Activated CD8-positive, alpha-beta T cell treated with anti-CD3 and anti-CD28 coated beads for 36 hours (primary cell): ENCODE data around the gene DDT. TPM values are rescaled to one million over a fixed set of nuclear protein-coding genes. Genes with fewer than 3 reads are reported as not detected.
"Not testable (repeated sequence)": the region's sequence is repeated elsewhere in the genome, so short reads cannot be mapped to it uniquely, and the experiment has no call there.

Experiments
- ATAC-seq: fragments of 200-7000 bp; cut with Tn5 transposase; one replicate; pipeline ENCODE4 v1.10.0; 2021; ENCODE audit warnings: mild to moderate bottlenecking, moderate library complexity
- CTCF ChIA-PET: fragments of 350-600 bp; sonication (Branson Sonifier 250); formaldehyde crosslinking; loops from one replicate; lab custom pipeline; 2021; ENCODE audit warnings: antibody characterized with exemption; lab: Charles Lee
- POLR2A ChIA-PET: fragments of 350-600 bp; sonication (Branson Sonifier 250); formaldehyde crosslinking; loops from one replicate; lab custom pipeline; 2021; ENCODE audit warnings: antibody characterized with exemption; lab: Charles Lee
- DNase-seq: peaks from one replicate; pipeline ENCODE4 v3.0.0-alpha.2; 2020
- H3K27ac Mint-ChIP-seq: one replicate; pipeline ENCODE4 v1.8.0; 2021; ENCODE audit warnings: mild to moderate bottlenecking, mixed read lengths
- H3K27me3 Mint-ChIP-seq: one replicate; pipeline ENCODE4 v1.8.0; 2021; ENCODE audit warnings: mixed read lengths
- H3K36me3 Mint-ChIP-seq: one replicate; pipeline ENCODE4 v1.8.0; 2021; ENCODE audit warnings: low read depth, mixed read lengths
- H3K4me1 Mint-ChIP-seq: one replicate; pipeline ENCODE4 v1.8.0; 2021; ENCODE audit warnings: low read depth, mixed read lengths
- H3K4me3 Mint-ChIP-seq: one replicate; pipeline ENCODE4 v1.8.0; 2021; ENCODE audit warnings: mild to moderate bottlenecking, moderate library complexity, mixed read lengths
- H3K9me3 Mint-ChIP-seq: one replicate; pipeline ENCODE4 v1.8.0; 2021; ENCODE audit warnings: mixed read lengths
- intact Hi-C: fragments of 100-400 bp; cut with micrococcal nuclease; formaldehyde crosslinking; loops from one replicate; pipeline ENCODE4 v1.10.0; 2022
- total RNA-seq, 2 experiments: library from RNA; stranded (reverse); gene quantifications; one replicate each; pipeline ENCODE4 v1.2.3, GENCODE V29; 2021
- TF ChIP-seq, protein P1 (sequence below): fragments of 200-600 bp; IDR thresholded peaks from one replicate; pipeline ENCODE4 v1.8.0; 2022; ENCODE audit warnings: antibody characterized with exemption, mild to moderate bottlenecking

DDT gene
- total RNA-seq, 2 experiments from 2014 or later, result 116 to 119 TPM

DNA sequence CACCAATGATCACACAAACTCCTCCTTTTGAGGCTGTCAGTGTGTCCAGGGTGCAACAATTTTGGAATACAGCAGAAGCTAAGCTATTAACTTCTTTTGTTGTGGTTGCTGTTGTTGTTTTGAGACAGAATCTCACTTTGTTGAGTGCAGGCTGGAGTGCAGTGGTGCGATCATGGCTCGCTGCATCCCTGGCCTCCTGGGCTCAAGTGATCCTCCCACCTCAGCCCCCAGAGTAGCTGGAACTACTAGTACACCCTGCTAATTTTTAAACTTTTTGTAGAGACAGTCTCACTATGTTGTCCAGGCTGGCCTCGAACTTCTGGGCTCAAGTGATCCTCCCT lies 35.3 kb downstream of the DDT start:
- no peaks in the 10 kb centered on the region for H3K27me3 Mint-ChIP-seq
- CTCF ChIA-PET, result no interaction called here
- no peaks in the 10 kb centered on the region for H3K36me3 Mint-ChIP-seq
- intact Hi-C loops, result no loop called here
- TF ChIP-seq, protein P1, sequence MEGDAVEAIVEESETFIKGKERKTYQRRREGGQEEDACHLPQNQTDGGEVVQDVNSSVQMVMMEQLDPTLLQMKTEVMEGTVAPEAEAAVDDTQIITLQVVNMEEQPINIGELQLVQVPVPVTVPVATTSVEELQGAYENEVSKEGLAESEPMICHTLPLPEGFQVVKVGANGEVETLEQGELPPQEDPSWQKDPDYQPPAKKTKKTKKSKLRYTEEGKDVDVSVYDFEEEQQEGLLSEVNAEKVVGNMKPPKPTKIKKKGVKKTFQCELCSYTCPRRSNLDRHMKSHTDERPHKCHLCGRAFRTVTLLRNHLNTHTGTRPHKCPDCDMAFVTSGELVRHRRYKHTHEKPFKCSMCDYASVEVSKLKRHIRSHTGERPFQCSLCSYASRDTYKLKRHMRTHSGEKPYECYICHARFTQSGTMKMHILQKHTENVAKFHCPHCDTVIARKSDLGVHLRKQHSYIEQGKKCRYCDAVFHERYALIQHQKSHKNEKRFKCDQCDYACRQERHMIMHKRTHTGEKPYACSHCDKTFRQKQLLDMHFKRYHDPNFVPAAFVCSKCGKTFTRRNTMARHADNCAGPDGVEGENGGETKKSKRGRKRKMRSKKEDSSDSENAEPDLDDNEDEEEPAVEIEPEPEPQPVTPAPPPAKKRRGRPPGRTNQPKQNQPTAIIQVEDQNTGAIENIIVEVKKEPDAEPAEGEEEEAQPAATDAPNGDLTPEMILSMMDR, result no peak
- POLR2A ChIA-PET, result no interaction called here
- H3K27ac Mint-ChIP-seq, result no peak overlapping the region
- no peaks in the 10 kb centered on the region for H3K9me3 Mint-ChIP-seq
- H3K4me1 Mint-ChIP-seq, result no peaks in the 10 kb centered on the region
- no peak overlapping the region for H3K4me3 Mint-ChIP-seq
- ATAC-seq (no peak), DNase-seq (no peak)

DNA sequence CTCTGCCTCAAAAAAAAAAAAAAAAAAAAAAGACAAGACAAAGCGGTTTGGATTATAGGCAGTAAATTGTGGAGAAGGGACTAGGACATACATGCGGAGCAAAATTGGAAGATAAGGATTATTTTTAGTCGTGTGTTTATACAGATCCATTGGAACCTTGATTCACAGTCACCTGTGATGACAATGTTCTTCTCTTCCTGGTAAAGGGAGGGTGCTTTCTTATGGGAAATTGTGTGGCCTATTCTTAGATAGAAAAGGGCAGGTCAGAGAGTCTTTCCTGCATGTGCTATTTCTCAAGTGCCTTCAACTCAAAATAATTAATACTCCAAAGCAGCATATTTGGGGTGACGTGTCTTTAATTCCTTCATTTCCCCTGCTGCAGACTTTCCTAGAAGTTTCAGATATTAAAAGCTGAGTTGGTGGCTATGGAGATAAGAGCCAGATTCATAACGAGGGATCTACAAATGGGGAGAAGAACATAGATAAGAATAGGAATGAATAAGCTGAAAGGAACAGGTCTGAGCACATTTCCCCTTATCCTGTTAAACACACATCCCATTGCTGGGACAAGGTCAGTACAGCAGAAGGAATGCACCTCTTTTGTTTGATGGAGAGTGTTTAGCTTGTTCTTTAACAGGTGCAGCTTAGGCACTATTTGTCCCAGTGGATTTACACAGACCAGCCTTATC lies 35.8 kb downstream of the DDT start:
- TF ChIP-seq, protein P1, result no peak
- H3K27me3 Mint-ChIP-seq, result no peaks in the 10 kb centered on the region
- H3K27ac Mint-ChIP-seq, result no peak overlapping the region
- no peaks in the 10 kb centered on the region for H3K4me1 Mint-ChIP-seq
- ChIA-PET CTCF (no interaction called here), POLR2A (no interaction called here)
- intact Hi-C loops, result no loop called here
- H3K9me3 Mint-ChIP-seq, result no peaks in the 10 kb centered on the region
- no peak overlapping the region for H3K4me3 Mint-ChIP-seq
- DNase-seq (no peak), ATAC-seq (no peak)
- no peaks in the 10 kb centered on the region for H3K36me3 Mint-ChIP-seq

DNA sequence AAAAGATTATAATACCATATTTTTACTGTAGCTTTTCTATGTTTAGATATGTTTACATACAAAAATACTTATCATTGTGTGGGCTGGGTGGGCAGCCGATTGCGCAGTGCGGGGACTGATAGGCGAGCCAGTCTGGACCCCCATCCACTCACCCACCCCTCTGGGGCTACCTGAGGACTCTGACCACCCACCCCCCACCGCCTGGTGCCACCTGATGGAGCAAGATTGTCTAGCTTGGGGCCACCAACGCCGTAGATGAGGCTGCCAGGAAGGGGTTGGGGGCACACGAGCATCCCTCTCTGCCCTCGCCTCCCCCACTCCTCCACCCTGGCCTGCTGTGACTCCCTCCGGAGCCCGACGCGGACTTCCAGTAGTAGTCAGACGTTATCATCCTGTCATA lies 47.7 kb downstream of the DDT start:
- no peak overlapping the region for H3K27ac Mint-ChIP-seq
- POLR2A ChIA-PET, result interaction anchor here (1.2 kb wide), 2 partner anchors 33 to 45 kb away, joined by 3 to 4 read pairs; no protein-coding TSS in a partner anchor
- CTCF ChIA-PET, result no interaction called here
- peaks cover 69% of the 10 kb centered on the region for H3K36me3 Mint-ChIP-seq
- no peaks in the 10 kb centered on the region for H3K27me3 Mint-ChIP-seq
- intact Hi-C loops, result no loop called here
- DNase-seq (no peak), ATAC-seq (no peak)
- peaks cover 5% of the 10 kb centered on the region for H3K4me1 Mint-ChIP-seq
- H3K9me3 Mint-ChIP-seq, result peaks cover 14% of the 10 kb centered on the region
- TF ChIP-seq, protein P1, result no peak
- no peak overlapping the region for H3K4me3 Mint-ChIP-seq

DNA sequence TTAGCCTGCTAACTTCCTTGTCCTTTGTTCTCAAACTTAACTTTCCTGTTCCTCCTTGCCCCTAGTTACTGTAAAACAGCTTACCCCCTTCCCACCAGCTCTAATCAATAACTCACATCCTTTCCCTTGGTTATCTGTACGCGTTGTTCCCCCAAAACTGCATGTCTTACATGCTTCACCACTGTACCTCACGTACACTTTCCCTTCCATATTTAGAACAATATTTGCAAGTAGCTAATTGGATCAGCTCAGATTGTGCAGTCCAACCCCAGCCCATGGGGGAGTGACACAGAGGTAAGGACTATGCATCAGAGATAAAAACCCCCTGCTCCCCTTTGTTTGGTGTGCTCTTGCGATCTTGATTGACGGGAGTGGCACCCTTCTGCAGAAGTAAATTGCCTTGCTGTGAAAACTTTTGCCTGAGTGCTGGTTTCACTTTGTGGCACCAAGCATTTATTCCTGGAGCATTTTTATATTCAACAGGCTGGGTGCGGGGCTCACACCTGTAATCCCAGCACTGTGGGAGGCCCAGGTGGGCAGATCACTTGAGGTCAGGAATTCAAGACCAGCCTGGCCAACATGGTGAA lies 49.1 kb downstream of the DDT start:
- TF ChIP-seq, protein P1, result no peak
- no peak overlapping the region for H3K27ac Mint-ChIP-seq
- intact Hi-C loops, result no loop called here
- ATAC-seq (no peak), DNase-seq (no peak)
- POLR2A ChIA-PET, result interaction anchor here (1.1 to 1.3 kb wide), 2 partner anchors 12 to 31 kb away, joined by 3 to 4 read pairs; partner anchors contain the start of gene MIF
- peaks cover 10% of the 10 kb centered on the region for H3K9me3 Mint-ChIP-seq
- H3K4me1 Mint-ChIP-seq, result peaks cover 5% of the 10 kb centered on the region
- no peaks in the 10 kb centered on the region for H3K27me3 Mint-ChIP-seq
- CTCF ChIA-PET, result interaction anchor here (1.3 kb wide), 1 partner anchor 31 kb away, joined by 4 read pairs; the partner anchor contains the start of gene MIF
- H3K36me3 Mint-ChIP-seq, result peaks cover 66% of the 10 kb centered on the region
- no peak overlapping the region for H3K4me3 Mint-ChIP-seq

DNA sequence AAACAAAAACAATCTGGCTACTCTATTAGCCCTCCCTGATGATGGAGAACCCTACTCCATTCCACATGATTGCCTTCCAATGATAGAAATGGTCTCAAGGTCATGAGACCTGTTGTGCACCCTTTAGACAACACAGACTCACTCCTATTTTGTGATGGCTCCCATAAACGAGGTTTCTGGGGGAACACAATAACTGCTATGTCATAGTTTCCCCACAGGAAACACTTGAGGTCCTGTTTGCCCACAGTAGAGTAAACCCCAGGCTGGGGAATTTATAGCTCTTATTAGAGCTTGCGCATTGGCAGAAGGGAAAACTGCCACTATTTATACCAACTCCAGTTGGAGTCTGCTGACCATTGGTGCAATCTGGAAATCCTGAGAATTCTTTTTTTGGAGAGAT lies 51.3 kb downstream of the DDT start:
- ATAC-seq (no peak), DNase-seq (no peak)
- TF ChIP-seq, protein P1, result no peak
- no peaks in the 10 kb centered on the region for H3K27me3 Mint-ChIP-seq
- H3K27ac Mint-ChIP-seq, result peak overlapping the region; percentile 42
- H3K4me1 Mint-ChIP-seq, result peaks cover 5% of the 10 kb centered on the region
- intact Hi-C loops, result no loop called here
- no peak overlapping the region for H3K4me3 Mint-ChIP-seq
- H3K36me3 Mint-ChIP-seq, result peaks cover 65% of the 10 kb centered on the region
- H3K9me3 Mint-ChIP-seq, result peaks cover 10% of the 10 kb centered on the region
- ChIA-PET POLR2A (interaction anchor here (0.6 kb wide), 1 partner anchor 1145 kb away, joined by 3 read pairs; no protein-coding TSS in a partner anchor), CTCF (no interaction called here)

DNA sequence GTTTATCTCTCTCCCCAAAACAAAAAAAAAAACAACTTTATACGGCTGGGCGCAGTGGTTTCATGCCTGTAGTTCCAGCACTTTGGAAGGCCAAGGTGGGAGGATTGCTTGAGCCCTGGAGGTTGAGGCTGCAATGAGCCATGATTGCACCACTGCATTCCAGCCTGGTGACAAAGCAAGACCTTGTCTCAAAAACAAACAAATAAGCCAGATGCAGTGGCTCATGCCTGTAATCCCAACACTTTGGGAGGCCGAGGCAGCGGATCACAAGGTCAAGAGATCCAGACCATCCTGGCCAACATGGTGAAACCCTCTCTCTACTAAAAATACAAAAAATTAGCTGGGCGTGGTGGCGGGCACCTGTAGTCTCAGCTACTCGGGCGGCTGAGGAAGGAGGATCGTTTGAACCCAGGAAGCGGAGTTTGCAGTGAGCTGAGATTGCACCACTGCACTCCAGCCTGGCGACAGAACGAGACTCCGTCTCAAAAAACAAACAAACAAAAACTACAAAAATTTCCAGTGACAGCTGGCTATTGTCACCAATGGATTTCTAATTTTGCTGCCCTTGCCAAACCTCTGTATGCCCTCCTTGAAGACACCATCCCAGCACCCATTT lies 52.5 kb downstream of the DDT start:
- CTCF ChIA-PET, H3K27ac Mint-ChIP-seq, H3K4me3 Mint-ChIP-seq, ATAC-seq, H3K27me3 Mint-ChIP-seq, intact Hi-C loops, H3K4me1 Mint-ChIP-seq, DNase-seq: not testable (repeated sequence)
- Mint-ChIP-seq H3K36me3 (peaks cover 59% of the 10 kb centered on the region), H3K9me3 (peaks cover 10% of the 10 kb centered on the region)
- POLR2A ChIA-PET, result interaction anchor here (2.5 kb wide), 1 partner anchor 27 kb away, joined by 9 read pairs; the partner anchor contains the start of gene MIF
